Testis (tissue), 2 donors: Measurements from ENCODE around the gene NEO1.

Experiments used
- CTCF ChIP-seq, 3 experiments: fragments of 450-650 bp in 2 of 3; fragments of 200-600 bp in 1 of 3; sonication (generic) in 1 of 3; IDR thresholded peaks; one replicate each; pipeline ENCODE4 v1.5.1; 2016 to 2019; ENCODE audit warnings: antibody characterized with exemption in 3 of 3, mild to moderate bottlenecking in 2 of 3, moderate library complexity in 1 of 3
- POLR2A ChIP-seq: fragments of 450-650 bp; IDR thresholded peaks from one replicate; pipeline ENCODE4 v1.6.1; 2017; ENCODE audit warnings: antibody characterized with exemption, mild to moderate bottlenecking, moderate library complexity

- TF ChIP-seq CTCF (IDR thresholded peaks at IDR 0.05), result no peak
- TF ChIP-seq POLR2A, result no peak
Observed at GRCh38 chr15:73005032-73005431, 47.2 kb upstream of the NEO1 start.
